Stimulated activated CD4-positive, alpha-beta T cell treated with anti-CD3 and anti-CD28 coated beads, Interleukin-2, amount 100 ng/mL, for 48 hours (primary cell): ENCODE measurements around the gene USO1.
"Not testable (repeated sequence)": the region's sequence is repeated elsewhere in the genome, so short reads cannot be mapped to it uniquely, and the experiment has no call there.

ENCODE experiments used
- DNase-seq, 2 donors: peaks; one replicate each; pipeline ENCODE4 v3.0.0-alpha.2; 2020

Gene USO1

GRCh38 chr4:75724066-75724866, at the start of gene USO1:
Gene USO1 (plus strand): TSS chr4:75724577. CDS start chr4:75724820, 243 bp downstream.
- peak; percentile 98 to 99 for DNase-seq

GRCh38 chr4:75675004-75675531, 49.3 kb upstream of the USO1 start:
- no peak for DNase-seq

- no peak for DNase-seq
Measured at GRCh38 chr4:75678473-75678872, 45.9 kb upstream of the USO1 start.

- DNase-seq, result no peak
Measured at GRCh38 chr4:75678965-75679364, 45.4 kb upstream of the USO1 start.

- DNase-seq, result no peak
Measured at GRCh38 chr4:75679876-75680575, 44.4 kb upstream of the USO1 start.

- DNase-seq, result no peak
Measured at GRCh38 chr4:75683482-75684155, 40.8 kb upstream of the USO1 start.

GRCh38 chr4:75685546-75686189, 38.7 kb upstream of the USO1 start:
- no peak for DNase-seq

GRCh38 chr4:75686346-75686745, 38.0 kb upstream of the USO1 start:
- DNase-seq, result no peak

- not testable (repeated sequence) for DNase-seq
Measured at GRCh38 chr4:75687125-75687524, 37.3 kb upstream of the USO1 start.

- DNase-seq, result not testable (repeated sequence)
Measured at GRCh38 chr4:75692066-75692465, 32.3 kb upstream of the USO1 start.

GRCh38 chr4:75696071-75696470, 28.3 kb upstream of the USO1 start:
- DNase-seq, result no peak

GRCh38 chr4:75696581-75696980, 27.8 kb upstream of the USO1 start:
- DNase-seq, result no peak

GRCh38 chr4:75698162-75698962, 26.0 kb upstream of the USO1 start:
- DNase-seq, result no peak

GRCh38 chr4:75698963-75699228, 25.5 kb upstream of the USO1 start:
- no peak for DNase-seq

- DNase-seq, result no peak
Measured at GRCh38 chr4:75699299-75699698, 25.1 kb upstream of the USO1 start.

- no peak for DNase-seq
Measured at GRCh38 chr4:75702919-75703411, 21.4 kb upstream of the USO1 start.

GRCh38 chr4:75705198-75705977, 19.0 kb upstream of the USO1 start:
- DNase-seq, result no peak

GRCh38 chr4:75708218-75708691, 16.1 kb upstream of the USO1 start:
- no peak for DNase-seq

GRCh38 chr4:75710246-75710645, 14.1 kb upstream of the USO1 start:
- DNase-seq, result no peak

- DNase-seq, result no peak
Measured at GRCh38 chr4:75714011-75714410, 10.4 kb upstream of the USO1 start.

- no peak for DNase-seq
Measured at GRCh38 chr4:75714704-75715103, 9.7 kb upstream of the USO1 start.
